H1 (cell line): ENCODE measurements around the gene NGFR. TPM values are rescaled to one million over a fixed set of nuclear protein-coding genes. Genes with fewer than 3 reads are reported as not detected.

Source experiments
- CTBP2 ChIP-seq: IDR thresholded peaks from 2 replicates; pipeline ENCODE4 v1.7.0; 2011; ENCODE audit warnings: borderline replicate concordance, mild to moderate bottlenecking, moderate library complexity, mixed read lengths, low read length; ENCODE audit not compliant: insufficient read depth, insufficient read length
- EP300 ChIP-seq, 2 experiments: IDR thresholded peaks; 1 replicate in 1 of 2; 2 replicates in 1 of 2; pipeline ENCODE4 v1.6.1; 2011 to 2012; ENCODE audit warnings: low read depth in 2 of 2, low read length in 2 of 2, mild to moderate bottlenecking in 2 of 2, borderline replicate concordance in 1 of 2, inconsistent platforms in 1 of 2, moderate library complexity in 1 of 2
- JUN ChIP-seq: IDR thresholded peaks from 2 replicates; pipeline ENCODE4 v1.6.1; 2011; ENCODE audit warnings: low read depth, mild to moderate bottlenecking, improper control_type of control experiment, low read length
- JUND ChIP-seq: IDR thresholded peaks from 2 replicates; pipeline ENCODE4 v1.6.1; 2011; ENCODE audit warnings: mild to moderate bottlenecking, improper control_type of control experiment, low read length
- POLR2AphosphoS5 ChIP-seq: IDR thresholded peaks from 2 replicates; pipeline ENCODE4 v1.6.1; 2011; ENCODE audit warnings: low read depth, low read length
- RFX5 ChIP-seq: IDR thresholded peaks from 2 replicates; pipeline ENCODE4 v1.6.1; 2011; ENCODE audit warnings: low read depth, low read length, improper control_type of control experiment, borderline replicate concordance
- RXRA ChIP-seq: IDR thresholded peaks from 2 replicates; pipeline ENCODE4 v1.6.1; 2011; ENCODE audit warnings: low read depth, mild to moderate bottlenecking, low read length, moderate library complexity; ENCODE audit not compliant: insufficient read depth
- SP1 ChIP-seq: IDR thresholded peaks from 2 replicates; pipeline ENCODE4 v1.6.1; 2011; ENCODE audit warnings: low read depth, low read length
- SUZ12 ChIP-seq: fragments of 200-600 bp; sonication (generic); IDR thresholded peaks from 2 replicates; pipeline ENCODE4 v1.6.1; 2012; ENCODE audit warnings: mild to moderate bottlenecking, inconsistent platforms, low read length, moderate library complexity, mixed read lengths
- ZNF274 ChIP-seq: IDR thresholded peaks from 2 replicates; pipeline ENCODE4 v1.7.0; 2012; ENCODE audit warnings: low read length, borderline replicate concordance; ENCODE audit errors: extremely low read depth
- polyA plus RNA-seq, 7 experiments: library from polyadenylated mRNA; depleted of rRNA in 3 of 7; stranded (reverse) in 5 of 7; unstranded in 2 of 7; fragments of >200 nt in 5 of 7; fragments of 200-250 nt in 2 of 7; gene quantifications; 1 replicate in 5 of 7; 2 replicates in 1 of 7; 4 replicates in 1 of 7; pipeline versions ENCODE4 v1.2.1 to v1.2.3, GENCODE V29; 2011 to 2013; ENCODE audit warnings: missing spikeins in 2 of 7, mixed read lengths in 2 of 7
- total RNA-seq: library from RNA; stranded (reverse); fragmentation: NEBNext Ultra II Directional; extraction: Animal tissue kit (Norgen Biotek cat#: 25700); gene quantifications from 2 replicates; pipeline ENCODE4 v1.2.1, GENCODE V29; 2021
- TF ChIP-seq, protein P1 (sequence below): IDR thresholded peaks from 2 replicates; pipeline ENCODE4 v1.6.1; 2012; ENCODE audit warnings: inconsistent platforms

NGFR gene
- total and polyA plus RNA-seq, 2 of the 8 experiments (the other 6 are each of a cell fraction or from before 2014, with no cell fraction given): 8.1 to 10.3 TPM

- no peak for TF ChIP-seq SP1
- no peak for TF ChIP-seq POLR2AphosphoS5
- TF ChIP-seq RFX5: no peak
- no peak for TF ChIP-seq JUN
- no peak for TF ChIP-seq RXRA
- no peak for TF ChIP-seq CTBP2
- TF ChIP-seq ZNF274: no peak
- TF ChIP-seq EP300 (IDR thresholded peaks at IDR 0.05; ENCODE audit: borderline replicate concordance in 1 of 2, low read depth in 2 of 2, low read length in 2 of 2): no peak
- TF ChIP-seq SUZ12: no peak
- TF ChIP-seq, protein P1, sequence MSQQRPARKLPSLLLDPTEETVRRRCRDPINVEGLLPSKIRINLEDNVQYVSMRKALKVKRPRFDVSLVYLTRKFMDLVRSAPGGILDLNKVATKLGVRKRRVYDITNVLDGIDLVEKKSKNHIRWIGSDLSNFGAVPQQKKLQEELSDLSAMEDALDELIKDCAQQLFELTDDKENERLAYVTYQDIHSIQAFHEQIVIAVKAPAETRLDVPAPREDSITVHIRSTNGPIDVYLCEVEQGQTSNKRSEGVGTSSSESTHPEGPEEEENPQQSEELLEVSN: no peak
- no peak for TF ChIP-seq JUND
Observed at GRCh38 chr17:49513641-49514040, 18.5 kb downstream of the NGFR start (continued).
